Activated B cell treated with CpG ODN at 0.5 μM for 24 hours (primary cell): Measurements from ENCODE around the gene PIK3R4. TPM values are rescaled to one million over a fixed set of nuclear protein-coding genes. Genes with fewer than 3 reads are reported as not detected.

ENCODE experiments used
- ATAC-seq: fragments of 200-7000 bp; cut with Tn5 transposase; one replicate; pipeline ENCODE4 v1.10.0; 2021; ENCODE audit warnings: low read depth, mild to moderate bottlenecking, moderate library complexity
- CTCF ChIA-PET: fragments of 350-600 bp; sonication (Branson Sonifier 250); formaldehyde crosslinking; loops from one replicate; lab custom pipeline; 2021; ENCODE audit warnings: antibody characterized with exemption; lab: Charles Lee
- POLR2A ChIA-PET: fragments of 350-600 bp; sonication (Branson Sonifier 250); formaldehyde crosslinking; loops from one replicate; lab custom pipeline; 2021; ENCODE audit warnings: antibody characterized with exemption; lab: Charles Lee
- DNase-seq: peaks from one replicate; pipeline ENCODE4 v3.0.0; 2022
- H3K27ac Mint-ChIP-seq: one replicate; pipeline ENCODE4 v1.8.0; 2020; ENCODE audit warnings: mixed read lengths
- H3K27me3 Mint-ChIP-seq: one replicate; pipeline ENCODE4 v1.8.0; 2021; ENCODE audit warnings: mixed read lengths
- H3K36me3 Mint-ChIP-seq: one replicate; pipeline ENCODE4 v1.8.0; 2021; ENCODE audit warnings: low read depth, mixed read lengths
- H3K4me1 Mint-ChIP-seq: one replicate; pipeline ENCODE4 v1.8.0; 2021; ENCODE audit warnings: mixed read lengths
- H3K4me3 Mint-ChIP-seq: one replicate; pipeline ENCODE4 v1.8.0; 2020; ENCODE audit warnings: mild to moderate bottlenecking, mixed read lengths
- H3K9me3 Mint-ChIP-seq: one replicate; pipeline ENCODE4 v1.8.0; 2020; ENCODE audit warnings: mixed read lengths
- CTCF ChIP-seq: fragments of 200-600 bp; IDR thresholded peaks from one replicate; pipeline ENCODE4 v1.8.0; 2022; ENCODE audit warnings: antibody characterized with exemption, mild to moderate bottlenecking
- intact Hi-C: fragments of 100-400 bp; cut with micrococcal nuclease; formaldehyde crosslinking; loops from one replicate; pipeline ENCODE4 v1.15.1; 2024
- total RNA-seq: library from RNA; stranded (reverse); gene quantifications from 2 replicates; pipeline ENCODE4 v1.2.3, GENCODE V29; 2022

PIK3R4 gene
- total RNA-seq, 1 donor from 2014 or later, result 32.4 TPM

GRCh38 chr3:130787422-130788068 lies 40.9 kb upstream of the PIK3R4 start:
- no peaks in the 10 kb centered on the region for H3K36me3 Mint-ChIP-seq
- no peak for ATAC-seq
- POLR2A ChIA-PET, result no interaction called here
- no peak for DNase-seq
- no peak for TF ChIP-seq CTCF
- no peaks in the 10 kb centered on the region for H3K4me1 Mint-ChIP-seq
- intact Hi-C loops, result no loop called here
- no peak overlapping the region for H3K4me3 Mint-ChIP-seq
- CTCF ChIA-PET, result no interaction called here
- H3K9me3 Mint-ChIP-seq, result no peaks in the 10 kb centered on the region
- H3K27me3 Mint-ChIP-seq, result peaks cover 10% of the 10 kb centered on the region
- no peak overlapping the region for H3K27ac Mint-ChIP-seq

- TF ChIP-seq CTCF, result no peak
- H3K27ac Mint-ChIP-seq, result no peak overlapping the region
- ChIA-PET POLR2A (no interaction called here), CTCF (no interaction called here)
- no peak overlapping the region for H3K4me3 Mint-ChIP-seq
- no peak for DNase-seq
- peaks cover 8% of the 10 kb centered on the region for H3K27me3 Mint-ChIP-seq
- ATAC-seq, result no peak
- no peaks in the 10 kb centered on the region for H3K9me3 Mint-ChIP-seq
- H3K36me3 Mint-ChIP-seq, result no peaks in the 10 kb centered on the region
- intact Hi-C loops, result no loop called here
- no peaks in the 10 kb centered on the region for H3K4me1 Mint-ChIP-seq
Measured at GRCh38 chr3:130786306-130786705, 39.7 kb upstream of the PIK3R4 start.

GRCh38 chr3:130783629-130784028 lies 37.0 kb upstream of the PIK3R4 start:
- Mint-ChIP-seq H3K27ac (no peak overlapping the region), H3K4me3 (no peak overlapping the region), H3K27me3 (no peaks in the 10 kb centered on the region), H3K4me1 (no peaks in the 10 kb centered on the region), H3K9me3 (no peaks in the 10 kb centered on the region), H3K36me3 (no peaks in the 10 kb centered on the region)
- DNase-seq (no peak), ATAC-seq (no peak)
- intact Hi-C loops, result no loop called here
- POLR2A ChIA-PET, result no interaction called here
- CTCF ChIA-PET, result interaction anchor here (0.6 to 1.0 kb wide), 3 partner anchors 109 to 713 kb away, joined by 3 to 4 read pairs (median 3); no protein-coding TSS in a partner anchor
- no peak for TF ChIP-seq CTCF

GRCh38 chr3:130779486-130779885 lies 32.9 kb upstream of the PIK3R4 start:
- H3K36me3 Mint-ChIP-seq, result no peaks in the 10 kb centered on the region
- no peak overlapping the region for H3K4me3 Mint-ChIP-seq
- intact Hi-C loops, result no loop called here
- ChIA-PET POLR2A (no interaction called here), CTCF (no interaction called here)
- H3K4me1 Mint-ChIP-seq, result no peaks in the 10 kb centered on the region
- peaks cover 9% of the 10 kb centered on the region for H3K27me3 Mint-ChIP-seq
- no peaks in the 10 kb centered on the region for H3K9me3 Mint-ChIP-seq
- no peak overlapping the region for H3K27ac Mint-ChIP-seq
- DNase-seq, result no peak
- ATAC-seq, result no peak
- TF ChIP-seq CTCF, result no peak

GRCh38 chr3:130779031-130779430 lies 32.4 kb upstream of the PIK3R4 start:
- Mint-ChIP-seq H3K4me1 (no peaks in the 10 kb centered on the region), H3K9me3 (no peaks in the 10 kb centered on the region)

More at GRCh38 chr3:130779031-130779430, 32.4 kb upstream of the PIK3R4 start:
- peaks cover 9% of the 10 kb centered on the region for H3K27me3 Mint-ChIP-seq
- no peak for DNase-seq
- no peak overlapping the region for H3K4me3 Mint-ChIP-seq
- POLR2A ChIA-PET, result no interaction called here
- no peak overlapping the region for H3K27ac Mint-ChIP-seq
- no peaks in the 10 kb centered on the region for H3K36me3 Mint-ChIP-seq
- intact Hi-C loops, result no loop called here
- TF ChIP-seq CTCF, result no peak
- ATAC-seq, result no peak
- CTCF ChIA-PET, result no interaction called here
